ENCODE data around the gene ADCY1. TPM values are rescaled to one million over a fixed set of nuclear protein-coding genes. Genes with fewer than 3 reads are reported as not detected.

ADCY1 gene
- total and polyA plus RNA-seq, 4 donors = 0.33 to 20.1 (median 4.1) TPM

GRCh38 chr7:45646996-45647825 lies 73.0 kb downstream of the ADCY1 start:
- no peak for TF ChIP-seq HNF4G (IDR thresholded peaks at IDR 0.05)
- no peak for TF ChIP-seq FOXA2 (IDR thresholded peaks at IDR 0.05)
- no peak for TF ChIP-seq GABPA (IDR thresholded peaks at IDR 0.05 in 1 of 2, conservative IDR thresholded peaks at IDR 0.05 in 1 of 2)
- TF ChIP-seq ATF3 (IDR thresholded peaks at IDR 0.05) = no peak
- no peak for TF ChIP-seq FOXA1 (IDR thresholded peaks at IDR 0.05)
- Histone ChIP-seq H3K36me3 (ENCODE audit: control insufficient read depth in 4 of 4, insufficient read depth in 3 of 4, low read depth in 1 of 4, low read length in 3 of 4) (no peaks in the 10 kb centered on the region), H3K27ac (ENCODE audit: low read depth in 1 of 2, low read length in 2 of 2) (no peak overlapping the region), H3K9me3 (ENCODE audit: control insufficient read depth in 4 of 4, low read length in 3 of 4) (no peaks in the 10 kb centered on the region), H3K27me3 (ENCODE audit: control insufficient read depth in 4 of 4, insufficient read depth in 4 of 4, low read length in 3 of 4) (no peaks in the 10 kb centered on the region), H3K4me3 (ENCODE audit: low read depth in 1 of 3, low read length in 3 of 3) (no peak overlapping the region), H3K9ac (ENCODE audit: low read depth in 1 of 2, low read length in 2 of 2) (no peak overlapping the region), H3K4me1 (ENCODE audit: control insufficient read depth in 4 of 4, insufficient read depth in 4 of 4, low read length in 3 of 4) (no peaks in the 10 kb centered on the region)
- 82% methylated on average over 12 of the region's 12 CpGs for WGBS
- DNase-seq (ENCODE audit: low spot score) = peak; percentile 20

- no peak for TF ChIP-seq ZBTB33 (IDR thresholded peaks at IDR 0.05)
- TF ChIP-seq EGR1 (IDR thresholded peaks at IDR 0.05; ENCODE audit: low read depth in 2 of 2) = no peak
- no peak for TF ChIP-seq HNF4G (IDR thresholded peaks at IDR 0.05)
- no peak for TF ChIP-seq TAF1 (conservative IDR thresholded peaks at IDR 0.05)
- TF ChIP-seq FOXA1 (IDR thresholded peaks at IDR 0.05) = no peak
- no peak for TF ChIP-seq FOXA2 (IDR thresholded peaks at IDR 0.05)
- Histone ChIP-seq H3K36me3 (ENCODE audit: control insufficient read depth in 4 of 4, insufficient read depth in 3 of 4, low read depth in 1 of 4, low read length in 3 of 4) (no peaks in the 10 kb centered on the region), H3K4me1 (ENCODE audit: control insufficient read depth in 4 of 4, insufficient read depth in 4 of 4, low read length in 3 of 4) (no peaks in the 10 kb centered on the region), H3K9ac (ENCODE audit: low read depth in 1 of 2, low read length in 2 of 2) (no peak overlapping the region), H3K27me3 (ENCODE audit: control insufficient read depth in 4 of 4, insufficient read depth in 4 of 4, low read length in 3 of 4) (no peaks in the 10 kb centered on the region), H3K9me3 (ENCODE audit: control insufficient read depth in 4 of 4, low read length in 3 of 4) (no peaks in the 10 kb centered on the region), H3K4me3 (ENCODE audit: low read depth in 1 of 3, low read length in 3 of 3) (no peak overlapping the region), H3K27ac (ENCODE audit: low read depth in 1 of 2, low read length in 2 of 2) (no peak overlapping the region)
- DNase-seq (ENCODE audit: low spot score) = peak; percentile 10
- WGBS = 92% methylated on average over 13 of the region's 13 CpGs
Observed at GRCh38 chr7:45647967-45648670, 74.0 kb downstream of the ADCY1 start.

GRCh38 chr7:45648671-45648995 lies 74.5 kb downstream of the ADCY1 start:
- TF ChIP-seq ZBTB33 (IDR thresholded peaks at IDR 0.05) (no peak), TAF1 (conservative IDR thresholded peaks at IDR 0.05) (no peak), REST (IDR thresholded peaks at IDR 0.05) (no peak), RAD21 (IDR thresholded peaks at IDR 0.05) (no peak), FOXA1 (IDR thresholded peaks at IDR 0.05) (no peak), ATF3 (IDR thresholded peaks at IDR 0.05) (no peak), YY1 (IDR thresholded peaks at IDR 0.05) (no peak)
- Histone ChIP-seq H3K9ac (ENCODE audit: low read depth in 1 of 2, low read length in 2 of 2) (no peak overlapping the region), H3K9me3 (ENCODE audit: control insufficient read depth in 4 of 4, low read length in 3 of 4) (no peaks in the 10 kb centered on the region), H3K36me3 (ENCODE audit: control insufficient read depth in 4 of 4, insufficient read depth in 3 of 4, low read depth in 1 of 4, low read length in 3 of 4) (no peaks in the 10 kb centered on the region), H3K4me3 (ENCODE audit: low read depth in 1 of 3, low read length in 3 of 3) (no peak overlapping the region), H3K27ac (ENCODE audit: low read depth in 1 of 2, low read length in 2 of 2) (no peak overlapping the region), H3K27me3 (ENCODE audit: control insufficient read depth in 4 of 4, insufficient read depth in 4 of 4, low read length in 3 of 4) (no peaks in the 10 kb centered on the region), H3K4me1 (ENCODE audit: control insufficient read depth in 4 of 4, insufficient read depth in 4 of 4, low read length in 3 of 4) (no peaks in the 10 kb centered on the region)
- peak; percentile 13 for DNase-seq (ENCODE audit: low spot score)
- 95% methylated on average over 10 of the region's 10 CpGs for WGBS

All from liver (tissue), 9 donors.